SK-N-SH treated with all-trans-retinoic acid at 6 μM for 48 hours (cell line): ENCODE measurements around the gene FOXN4.

Experiments
- ATAC-seq: fragments of 200-7000 bp; cut with Tn5 transposase; 3 replicates; pipeline ENCODE4 v1.9.1; 2020; ENCODE audit warnings: mild to moderate bottlenecking, moderate library complexity
- ARNTL ChIP-seq: fragments of 450-650 bp; formaldehyde crosslinking; IDR thresholded peaks from 2 replicates; pipeline ENCODE4 v1.5.0; 2020; ENCODE audit warnings: low read depth, mild to moderate bottlenecking, moderate library complexity, borderline replicate concordance
- BACH2 ChIP-seq: fragments of 250-450 bp; sonication (Bioruptor Pico); IDR thresholded peaks from 2 replicates; pipeline ENCODE4 v1.9.0; 2021; ENCODE audit warnings: mild to moderate bottlenecking, borderline replicate concordance
- CREB5 ChIP-seq: fragments of 250-450 bp; sonication (Bioruptor Pico); IDR thresholded peaks from 2 replicates; pipeline ENCODE4 v1.5.1; 2020; ENCODE audit warnings: low read depth, mild to moderate bottlenecking, moderate library complexity
- CSDC2 ChIP-seq: fragments of 250-450 bp; sonication (Bioruptor Pico); IDR thresholded peaks from 2 replicates; pipeline ENCODE4 v1.5.0; 2020; ENCODE audit warnings: mild to moderate bottlenecking, moderate library complexity
- CSRNP3 ChIP-seq: fragments of 250-450 bp; sonication (Bioruptor Pico); IDR thresholded peaks from 2 replicates; pipeline ENCODE4 v1.5.1; 2021; ENCODE audit warnings: mild to moderate bottlenecking, moderate library complexity
- ESRRG ChIP-seq: fragments of 250-450 bp; sonication (Bioruptor Pico); IDR thresholded peaks from 2 replicates; pipeline ENCODE4 v1.6.1; 2021; ENCODE audit warnings: mild to moderate bottlenecking
- GLIS3 ChIP-seq: fragments of 250-450 bp; sonication (Bioruptor Pico); IDR thresholded peaks from 2 replicates; pipeline ENCODE4 v1.5.0; 2020; ENCODE audit warnings: mild to moderate bottlenecking, moderate library complexity
- OSR1 ChIP-seq: fragments of 250-450 bp; sonication (Bioruptor Pico); IDR thresholded peaks from 2 replicates; pipeline ENCODE4 v1.8.0; 2022; ENCODE audit warnings: moderate library complexity, mild to moderate bottlenecking, inconsistent platforms
- POU6F1 ChIP-seq: fragments of 250-450 bp; sonication (Bioruptor Pico); IDR thresholded peaks from 2 replicates; pipeline ENCODE4 v1.8.0; 2021; ENCODE audit warnings: low read depth, mild to moderate bottlenecking, moderate library complexity, borderline replicate concordance
- PPARA ChIP-seq: fragments of 250-450 bp; sonication (Bioruptor Pico); IDR thresholded peaks from 2 replicates; pipeline ENCODE4 v1.5.0; 2020; ENCODE audit warnings: mild to moderate bottlenecking, borderline replicate concordance
- RARB ChIP-seq: fragments of 250-450 bp; sonication (Bioruptor Pico); IDR thresholded peaks from 2 replicates; pipeline ENCODE4 v1.8.0; 2021; ENCODE audit warnings: mild to moderate bottlenecking, moderate library complexity
- SNAI2 ChIP-seq: fragments of 250-450 bp; sonication (Bioruptor Pico); IDR thresholded peaks from 2 replicates; pipeline ENCODE4 v1.5.0; 2020; ENCODE audit warnings: mild to moderate bottlenecking, moderate library complexity
- TOX ChIP-seq: fragments of 250-450 bp; sonication (Bioruptor Pico); IDR thresholded peaks from 2 replicates; pipeline ENCODE4 v1.8.0; 2021; ENCODE audit warnings: mild to moderate bottlenecking, moderate library complexity, borderline replicate concordance
- TSHZ2 ChIP-seq: fragments of 250-450 bp; sonication (Bioruptor Pico); IDR thresholded peaks from 2 replicates; pipeline ENCODE4 v1.5.0; 2020; ENCODE audit warnings: mild to moderate bottlenecking, moderate library complexity
- ZC3H10 ChIP-seq: fragments of 250-450 bp; sonication (Bioruptor Pico); IDR thresholded peaks from 2 replicates; pipeline ENCODE4 v1.5.1; 2021; ENCODE audit warnings: mild to moderate bottlenecking, moderate library complexity
- ZFP3 ChIP-seq: fragments of 250-450 bp; sonication (Bioruptor Pico); IDR thresholded peaks from 2 replicates; pipeline ENCODE4 v1.5.0; 2020; ENCODE audit warnings: mild to moderate bottlenecking, moderate library complexity
- ZNF565 ChIP-seq: fragments of 450-650 bp; formaldehyde crosslinking; conservative IDR thresholded peaks from 2 replicates; pipeline ENCODE4 v1.5.0; 2020; ENCODE audit warnings: low read depth, mild to moderate bottlenecking, moderate library complexity
- ZNF70 ChIP-seq: fragments of 450-650 bp; formaldehyde crosslinking; IDR thresholded peaks from 2 replicates; pipeline ENCODE4 v1.5.0; 2020; ENCODE audit warnings: mild to moderate bottlenecking, moderate library complexity
- ZNF8 ChIP-seq: fragments of 450-650 bp; formaldehyde crosslinking; IDR thresholded peaks from 2 replicates; pipeline ENCODE4 v1.5.0; 2020; ENCODE audit warnings: mild to moderate bottlenecking, moderate library complexity

FOXN4 gene

GRCh38 chr12:109269428-109269827, 39.7 kb downstream of the FOXN4 start:
- TF ChIP-seq CREB5 (CRISPR knock-in tag) (no peak), ARNTL (no peak), RARB (no peak), ZNF70 (CRISPR knock-in tag) (no peak), GLIS3 (CRISPR knock-in tag) (no peak), ESRRG (CRISPR knock-in tag) (no peak), CSRNP3 (no peak), CSDC2 (CRISPR knock-in tag) (no peak), PPARA (CRISPR knock-in tag) (no peak), ZNF8 (CRISPR knock-in tag) (no peak), ZC3H10 (no peak), OSR1 (CRISPR knock-in tag) (no peak), POU6F1 (CRISPR knock-in tag) (no peak), TSHZ2 (no peak), ZNF565 (CRISPR knock-in tag) (no peak)
- no peak for ATAC-seq

- ATAC-seq: no peak
- TF ChIP-seq ZNF8 (CRISPR knock-in tag) (no peak), ZC3H10 (no peak), GLIS3 (CRISPR knock-in tag) (no peak), SNAI2 (CRISPR knock-in tag) (no peak), POU6F1 (CRISPR knock-in tag) (no peak), ZFP3 (no peak), TOX (CRISPR knock-in tag) (no peak), OSR1 (CRISPR knock-in tag) (no peak)
- TF ChIP-seq, all 23 proteins: peak for 0
Measured at GRCh38 chr12:109268896-109269295, 40.2 kb downstream of the FOXN4 start.

- no peak for ATAC-seq
- no peak for TF ChIP-seq CSRNP3
- TF ChIP-seq ZNF8 (CRISPR knock-in tag): no peak
- TF ChIP-seq ZFP3: no peak
- no peak for TF ChIP-seq TOX (CRISPR knock-in tag)
- TF ChIP-seq BACH2: no peak
- TF ChIP-seq RARB: no peak
Measured at GRCh38 chr12:109267361-109267760, 41.7 kb downstream of the FOXN4 start.
